ENCODE results near the gene ITGA8.

DNA sequence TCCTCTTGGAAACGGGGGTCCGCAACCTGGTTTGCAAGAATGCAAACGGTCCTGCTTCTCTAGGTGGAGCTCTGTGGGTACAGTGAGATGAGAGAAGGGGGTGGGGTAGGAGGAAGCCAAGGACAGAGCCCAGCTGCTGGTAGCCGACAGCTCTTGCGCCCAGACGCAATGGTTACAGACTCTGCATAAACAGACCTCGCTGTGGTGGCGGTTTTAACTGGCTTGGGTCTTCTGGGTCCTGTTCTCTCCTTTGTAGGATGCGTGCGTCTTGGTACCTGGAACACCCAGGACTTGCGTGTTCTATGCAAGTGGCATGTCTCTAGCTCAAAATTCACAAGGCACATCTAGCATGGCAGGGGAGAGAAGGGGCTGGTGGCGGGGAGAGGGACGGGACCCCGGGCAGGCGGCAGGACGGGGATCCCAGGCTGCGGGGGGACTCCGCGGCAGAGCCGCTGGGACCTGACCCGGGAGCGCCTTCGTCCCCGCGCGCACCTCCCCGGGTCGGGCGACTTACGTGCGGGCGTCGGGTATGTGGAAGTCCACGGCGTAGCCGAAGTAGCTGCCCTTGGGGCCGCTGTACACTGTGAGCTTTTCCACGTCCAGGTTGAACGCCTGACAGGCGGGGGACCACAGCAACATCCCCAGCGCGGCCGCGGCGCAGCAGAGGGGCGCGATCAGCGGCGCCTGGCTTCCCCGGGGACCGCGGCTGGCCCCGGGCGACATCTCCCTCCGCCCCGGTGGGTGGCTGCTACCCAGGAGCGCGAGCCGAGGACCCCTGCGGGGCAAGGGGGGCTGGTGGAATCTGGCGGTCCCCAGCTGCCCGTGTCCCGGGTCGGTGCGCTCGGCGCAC lies 448 bp downstream of the ITGA8 start:
- TF ChIP-seq, protein P1, sequence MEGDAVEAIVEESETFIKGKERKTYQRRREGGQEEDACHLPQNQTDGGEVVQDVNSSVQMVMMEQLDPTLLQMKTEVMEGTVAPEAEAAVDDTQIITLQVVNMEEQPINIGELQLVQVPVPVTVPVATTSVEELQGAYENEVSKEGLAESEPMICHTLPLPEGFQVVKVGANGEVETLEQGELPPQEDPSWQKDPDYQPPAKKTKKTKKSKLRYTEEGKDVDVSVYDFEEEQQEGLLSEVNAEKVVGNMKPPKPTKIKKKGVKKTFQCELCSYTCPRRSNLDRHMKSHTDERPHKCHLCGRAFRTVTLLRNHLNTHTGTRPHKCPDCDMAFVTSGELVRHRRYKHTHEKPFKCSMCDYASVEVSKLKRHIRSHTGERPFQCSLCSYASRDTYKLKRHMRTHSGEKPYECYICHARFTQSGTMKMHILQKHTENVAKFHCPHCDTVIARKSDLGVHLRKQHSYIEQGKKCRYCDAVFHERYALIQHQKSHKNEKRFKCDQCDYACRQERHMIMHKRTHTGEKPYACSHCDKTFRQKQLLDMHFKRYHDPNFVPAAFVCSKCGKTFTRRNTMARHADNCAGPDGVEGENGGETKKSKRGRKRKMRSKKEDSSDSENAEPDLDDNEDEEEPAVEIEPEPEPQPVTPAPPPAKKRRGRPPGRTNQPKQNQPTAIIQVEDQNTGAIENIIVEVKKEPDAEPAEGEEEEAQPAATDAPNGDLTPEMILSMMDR (IDR thresholded peaks at IDR 0.05 in 8 of 11, conservative IDR thresholded peaks at IDR 0.05 in 3 of 11), result no peak
- TF ChIP-seq POLR2AphosphoS5 (IDR thresholded peaks at IDR 0.05) (peak in 1 of 3 donors; percentile 55), POLR2A (IDR thresholded peaks at IDR 0.05) (no peak)

All from spleen (tissue), 7 donors.